ENCODE results near the gene DCST2. TPM values are rescaled to one million over a fixed set of nuclear protein-coding genes. Genes with fewer than 3 reads are reported as not detected.

DCST2 gene
- total and polyA plus RNA-seq, 11 donors: 0.14 to 0.65 (median 0.35) TPM; not detected in 1

GRCh38 chr1:155014709-155015508, 18.7 kb downstream of the DCST2 start:
- no peak for ATAC-seq
- peaks cover 8 to 64% (median 31%) of the 10 kb centered on the region in 12 donors for H3K4me1 ChIP-seq
- no peaks in the 10 kb centered on the region for H3K27me3 ChIP-seq
- H3K4me3 ChIP-seq: no peak overlapping the region
- H3K27ac ChIP-seq: no peak overlapping the region
- DNase-seq: peak in 1 of 5 donors; percentile 68
- peaks cover 0 to 25% (median 17%) of the 10 kb centered on the region in 9 donors for H3K36me3 ChIP-seq
- no peak for TF ChIP-seq POLR2A (IDR thresholded peaks at IDR 0.05)
- TF ChIP-seq, protein P1, sequence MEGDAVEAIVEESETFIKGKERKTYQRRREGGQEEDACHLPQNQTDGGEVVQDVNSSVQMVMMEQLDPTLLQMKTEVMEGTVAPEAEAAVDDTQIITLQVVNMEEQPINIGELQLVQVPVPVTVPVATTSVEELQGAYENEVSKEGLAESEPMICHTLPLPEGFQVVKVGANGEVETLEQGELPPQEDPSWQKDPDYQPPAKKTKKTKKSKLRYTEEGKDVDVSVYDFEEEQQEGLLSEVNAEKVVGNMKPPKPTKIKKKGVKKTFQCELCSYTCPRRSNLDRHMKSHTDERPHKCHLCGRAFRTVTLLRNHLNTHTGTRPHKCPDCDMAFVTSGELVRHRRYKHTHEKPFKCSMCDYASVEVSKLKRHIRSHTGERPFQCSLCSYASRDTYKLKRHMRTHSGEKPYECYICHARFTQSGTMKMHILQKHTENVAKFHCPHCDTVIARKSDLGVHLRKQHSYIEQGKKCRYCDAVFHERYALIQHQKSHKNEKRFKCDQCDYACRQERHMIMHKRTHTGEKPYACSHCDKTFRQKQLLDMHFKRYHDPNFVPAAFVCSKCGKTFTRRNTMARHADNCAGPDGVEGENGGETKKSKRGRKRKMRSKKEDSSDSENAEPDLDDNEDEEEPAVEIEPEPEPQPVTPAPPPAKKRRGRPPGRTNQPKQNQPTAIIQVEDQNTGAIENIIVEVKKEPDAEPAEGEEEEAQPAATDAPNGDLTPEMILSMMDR (IDR thresholded peaks at IDR 0.05): no peak
- WGBS, 4 donors: 92 to 94% (median 94%) methylated on average over 28 to 31 of the region's 31 CpGs
- intact Hi-C loops (cut with DNase I): loop anchor here in 7 of 10 donors (5.0 kb wide), 5 partner anchors 37 to 58 kb away; partner anchors contain the start of genes ADAM15 (in 1 of the 7), CKS1B (in 1 of the 7), PBXIP1 (in 1 of the 7) and PYGO2 (in 1 of the 7)
- no peaks in the 10 kb centered on the region for H3K9me3 ChIP-seq

- intact Hi-C loops (cut with DNase I): loop anchor here in 2 of 10 donors (5.0 kb wide), 1 partner anchor 46 kb away; no protein-coding TSS in a partner anchor
- H3K4me1 ChIP-seq: peaks cover 8 to 74% (median 34%) of the 10 kb centered on the region in 12 donors
- no peaks in the 10 kb centered on the region for H3K27me3 ChIP-seq
- DNase-seq: no peak
- TF ChIP-seq, protein P1 (IDR thresholded peaks at IDR 0.05): no peak
- no peak for TF ChIP-seq POLR2A (IDR thresholded peaks at IDR 0.05)
- no peak for ATAC-seq
- H3K4me3 ChIP-seq: peak overlapping the region in 1 of 12 donors; percentile 5
- H3K27ac ChIP-seq: peak overlapping the region in 3 of 12 donors; percentile 47 to 97 (median 63)
- H3K36me3 ChIP-seq: peaks cover 0 to 25% (median 17%) of the 10 kb centered on the region in 9 donors
- WGBS, 4 donors: 50 to 62% (median 51%) methylated on average over 7 to 8 of the region's 8 CpGs
- H3K9me3 ChIP-seq: no peaks in the 10 kb centered on the region
Measured at GRCh38 chr1:155013632-155014031, 19.9 kb downstream of the DCST2 start.

DNA sequence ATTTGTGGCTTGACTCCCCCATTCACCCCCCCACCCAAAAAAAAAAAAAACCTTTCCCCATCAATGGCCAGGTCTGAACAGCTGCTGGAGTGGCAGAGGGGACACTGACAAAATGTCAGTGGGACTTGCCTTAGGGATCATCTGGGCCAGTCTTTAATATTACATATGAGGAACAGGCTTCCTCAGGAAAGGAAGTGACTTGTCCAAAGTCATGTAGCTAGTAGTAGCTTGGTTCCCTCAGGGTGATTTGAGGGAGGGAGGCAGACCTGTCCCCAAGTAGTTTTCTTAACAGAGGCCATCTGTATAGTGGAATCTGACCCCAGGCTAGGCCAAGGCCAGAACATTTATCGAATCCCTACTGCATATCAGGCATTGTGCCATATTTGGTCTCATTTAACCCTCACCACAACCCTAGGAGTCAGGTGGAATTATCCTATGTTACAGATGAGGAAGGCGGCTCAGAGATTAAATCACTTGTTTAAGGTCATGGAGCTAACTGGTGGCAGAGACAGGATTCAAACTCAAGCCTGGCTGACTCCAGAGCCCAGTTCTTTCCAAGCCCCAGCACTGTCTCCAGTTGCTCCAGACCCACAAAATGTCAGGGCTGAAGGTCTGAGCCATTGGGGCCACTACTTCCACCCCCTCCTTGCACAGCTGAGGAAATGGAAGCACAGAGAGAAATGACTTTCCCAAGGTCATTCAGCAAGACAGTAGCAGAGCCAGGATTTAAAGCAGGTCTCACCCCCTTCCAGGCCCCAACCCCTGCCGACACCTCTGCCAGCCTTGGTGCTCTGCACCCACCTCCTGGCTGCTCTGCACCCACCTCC, 20.6 kb downstream of the DCST2 start:
- ATAC-seq (no peak), DNase-seq (no peak)
- intact Hi-C loops (cut with DNase I): loop anchor here in 2 of 10 donors (5.0 kb wide), 1 partner anchor 46 kb away; no protein-coding TSS in a partner anchor
- H3K9me3 ChIP-seq: no peaks in the 10 kb centered on the region
- H3K27ac ChIP-seq: peak overlapping the region in 6 of 12 donors; percentile 30 to 97 (median 52)
- no peaks in the 10 kb centered on the region for H3K27me3 ChIP-seq
- WGBS, 4 donors: 69 to 78% (median 74%) methylated on average over 3 of the region's 3 CpGs
- TF ChIP-seq POLR2A (IDR thresholded peaks at IDR 0.05): no peak
- H3K4me1 ChIP-seq: peaks cover 7 to 78% (median 38%) of the 10 kb centered on the region in 12 donors
- H3K4me3 ChIP-seq: peak overlapping the region in 1 of 12 donors; percentile 5
- H3K36me3 ChIP-seq: peaks cover 0 to 25% (median 17%) of the 10 kb centered on the region in 9 donors

- H3K4me1 ChIP-seq: peaks cover 3 to 78% (median 41%) of the 10 kb centered on the region in 12 donors
- intact Hi-C loops (cut with DNase I): loop anchor here in 2 of 10 donors (5.0 kb wide), 1 partner anchor 45 kb away; no protein-coding TSS in a partner anchor
- H3K4me3 ChIP-seq: peak overlapping the region in 1 of 12 donors; percentile 12
- no peaks in the 10 kb centered on the region for H3K9me3 ChIP-seq
- DNase-seq (peak; percentile 61 to 80 (median 72)), ATAC-seq (peak; percentile 29 to 65 (median 46))
- no peaks in the 10 kb centered on the region for H3K27me3 ChIP-seq
- peak in 1 of 2 donors; percentile 21 for TF ChIP-seq POLR2A (IDR thresholded peaks at IDR 0.05)
- TF ChIP-seq, protein P1 (IDR thresholded peaks at IDR 0.05): no peak
- H3K36me3 ChIP-seq: peaks cover 0 to 25% (median 17%) of the 10 kb centered on the region in 9 donors
- WGBS, 4 donors: 20 to 31% (median 25%) methylated on average over 7 to 9 of the region's 9 CpGs
- peak overlapping the region in 10 of 12 donors; percentile 24 to 97 (median 48) for H3K27ac ChIP-seq
Measured at GRCh38 chr1:155012026-155012546, 21.5 kb downstream of the DCST2 start.

All from heart left ventricle (tissue), 16 donors.